ENCODE results near the gene DGKA.

DNA sequence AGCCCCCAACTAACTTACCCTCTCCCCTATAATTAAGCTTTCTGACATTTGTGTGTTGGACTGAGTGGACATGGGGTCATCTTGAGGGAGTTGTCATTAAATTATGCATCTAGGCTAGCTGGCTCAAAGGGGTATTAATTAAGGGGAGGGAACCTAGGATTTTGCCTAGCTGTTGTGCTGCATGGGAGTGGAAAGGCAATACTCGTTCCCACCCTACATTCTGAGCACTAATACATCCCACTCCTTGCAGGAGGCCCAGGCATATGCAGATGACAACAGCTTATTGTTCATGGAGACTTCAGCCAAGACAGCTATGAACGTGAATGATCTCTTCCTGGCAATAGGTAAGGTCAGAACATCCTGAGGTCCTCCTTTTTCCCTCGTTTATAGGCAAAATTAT lies 60.1 kb downstream of the DGKA start:
- no peak for TF ChIP-seq POLR2A (IDR thresholded peaks at IDR 0.05)
- TF ChIP-seq, protein P1, sequence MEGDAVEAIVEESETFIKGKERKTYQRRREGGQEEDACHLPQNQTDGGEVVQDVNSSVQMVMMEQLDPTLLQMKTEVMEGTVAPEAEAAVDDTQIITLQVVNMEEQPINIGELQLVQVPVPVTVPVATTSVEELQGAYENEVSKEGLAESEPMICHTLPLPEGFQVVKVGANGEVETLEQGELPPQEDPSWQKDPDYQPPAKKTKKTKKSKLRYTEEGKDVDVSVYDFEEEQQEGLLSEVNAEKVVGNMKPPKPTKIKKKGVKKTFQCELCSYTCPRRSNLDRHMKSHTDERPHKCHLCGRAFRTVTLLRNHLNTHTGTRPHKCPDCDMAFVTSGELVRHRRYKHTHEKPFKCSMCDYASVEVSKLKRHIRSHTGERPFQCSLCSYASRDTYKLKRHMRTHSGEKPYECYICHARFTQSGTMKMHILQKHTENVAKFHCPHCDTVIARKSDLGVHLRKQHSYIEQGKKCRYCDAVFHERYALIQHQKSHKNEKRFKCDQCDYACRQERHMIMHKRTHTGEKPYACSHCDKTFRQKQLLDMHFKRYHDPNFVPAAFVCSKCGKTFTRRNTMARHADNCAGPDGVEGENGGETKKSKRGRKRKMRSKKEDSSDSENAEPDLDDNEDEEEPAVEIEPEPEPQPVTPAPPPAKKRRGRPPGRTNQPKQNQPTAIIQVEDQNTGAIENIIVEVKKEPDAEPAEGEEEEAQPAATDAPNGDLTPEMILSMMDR (IDR thresholded peaks at IDR 0.05), result no peak
